ENCODE results near the gene ZBTB6. TPM values are rescaled to one million over a fixed set of nuclear protein-coding genes. Genes with fewer than 3 reads are reported as not detected.

ZBTB6 gene
- total and polyA plus RNA-seq, 9 of the 15 experiments (the other 6 are each of a cell fraction or from before 2014, with no cell fraction given) = 1.4 to 7.2 (median 5.3) TPM

- TF ChIP-seq ZNF407 (IDR thresholded peaks at IDR 0.05; ENCODE audit: low read depth) = no peak
- no peak for TF ChIP-seq MAZ (CRISPR knock-in tag; conservative IDR thresholded peaks at IDR 0.05 in 1 of 2, IDR thresholded peaks at IDR 0.05 in 1 of 2)
- no peak for TF ChIP-seq HLTF (IDR thresholded peaks at IDR 0.05)
- no peak for TF ChIP-seq ZBTB49 (CRISPR knock-in tag; IDR thresholded peaks at IDR 0.05; ENCODE audit: borderline replicate concordance)
- no peak for TF ChIP-seq CEBPG (CRISPR knock-in tag; IDR thresholded peaks at IDR 0.05)
- TF ChIP-seq CEBPG (tag; conservative IDR thresholded peaks at IDR 0.05 in 1 of 2, IDR thresholded peaks at IDR 0.05 in 1 of 2) = peak in 1 of 2 experiments; percentile 73; a peak in 2 of 4 replicates
- TF ChIP-seq NFE2L1 (tag; IDR thresholded peaks at IDR 0.05; ENCODE audit: borderline replicate concordance, low read depth) = no peak
- no peak for TF ChIP-seq EZH2 (IDR thresholded peaks at IDR 0.05; ENCODE audit: borderline replicate concordance, low read depth, low read length)
- TF ChIP-seq TEAD1 (CRISPR knock-in tag; IDR thresholded peaks at IDR 0.05) = no peak
- TF ChIP-seq ZNF23 (CRISPR knock-in tag; IDR thresholded peaks at IDR 0.05) = no peak
- no peak for TF ChIP-seq RBM14 (IDR thresholded peaks at IDR 0.05; ENCODE audit: borderline replicate concordance, insufficient read depth, low read depth, low read length)
Measured at GRCh38 chr9:122944960-122945888, 32.1 kb upstream of the ZBTB6 start (continued).
